Activated CD4-positive, alpha-beta T cell treated with anti-CD3 and anti-CD28 coated beads, Interleukin-2, amount 10 ng/mL, durations not matched to agents 7 days and 5 days (primary cell): ENCODE results near the gene SEMA3B. TPM values are rescaled to one million over a fixed set of nuclear protein-coding genes. Genes with fewer than 3 reads are reported as not detected.
"Not testable (repeated sequence)": the region's sequence is repeated elsewhere in the genome, so short reads cannot be mapped to it uniquely, and the experiment has no call there.

ENCODE experiments used
- CTCF ChIA-PET: fragments of 350-600 bp; sonication (Branson Sonifier 250); formaldehyde crosslinking; loops from one replicate; lab custom pipeline; 2021; ENCODE audit warnings: antibody characterized with exemption; lab: Charles Lee
- POLR2A ChIA-PET: fragments of 350-600 bp; sonication (Branson Sonifier 250); formaldehyde crosslinking; loops from one replicate; lab custom pipeline; 2021; ENCODE audit warnings: antibody characterized with exemption; lab: Charles Lee
- DNase-seq: peaks from one replicate; pipeline ENCODE4 v3.0.0-alpha.2; 2020
- H3K27ac Mint-ChIP-seq: one replicate; pipeline ENCODE4 v1.8.0; 2021; ENCODE audit warnings: mild to moderate bottlenecking, moderate library complexity, mixed read lengths
- H3K27me3 Mint-ChIP-seq: one replicate; pipeline ENCODE4 v1.8.0; 2021; ENCODE audit warnings: mixed read lengths
- H3K36me3 Mint-ChIP-seq: one replicate; pipeline ENCODE4 v1.8.0; 2021; ENCODE audit warnings: low read depth, mixed read lengths
- H3K4me1 Mint-ChIP-seq: one replicate; pipeline ENCODE4 v1.8.0; 2021; ENCODE audit warnings: mixed read lengths
- H3K4me3 Mint-ChIP-seq: one replicate; pipeline ENCODE4 v1.8.0; 2021; ENCODE audit warnings: mild to moderate bottlenecking, moderate library complexity, mixed read lengths
- H3K9me3 Mint-ChIP-seq: one replicate; pipeline ENCODE4 v1.8.0; 2021; ENCODE audit warnings: mixed read lengths
- total RNA-seq, 2 experiments: library from RNA; stranded (reverse); gene quantifications; one replicate each; pipeline ENCODE4 v1.2.3, GENCODE V29; 2021

The SEMA3B gene
- total RNA-seq, 2 experiments from 2014 or later, result 0.37 to 0.60 TPM

GRCh38 chr3:50270422-50271224, 1.7 kb downstream of the SEMA3B start:
- Mint-ChIP-seq H3K4me3 (no peak overlapping the region), H3K9me3 (no peaks in the 10 kb centered on the region), H3K4me1 (peaks cover 29% of the 10 kb centered on the region), H3K36me3 (no peaks in the 10 kb centered on the region), H3K27ac (no peak overlapping the region), H3K27me3 (peaks cover 40% of the 10 kb centered on the region)
- POLR2A ChIA-PET, result no interaction called here
- no peak for DNase-seq
- CTCF ChIA-PET, result interaction anchor here (0.5 to 2.6 kb wide), 9 partner anchors 9 to 76 kb away, joined by 3 to 11 read pairs (median 6); partner anchors contain the start of gene GNAI2

DNA sequence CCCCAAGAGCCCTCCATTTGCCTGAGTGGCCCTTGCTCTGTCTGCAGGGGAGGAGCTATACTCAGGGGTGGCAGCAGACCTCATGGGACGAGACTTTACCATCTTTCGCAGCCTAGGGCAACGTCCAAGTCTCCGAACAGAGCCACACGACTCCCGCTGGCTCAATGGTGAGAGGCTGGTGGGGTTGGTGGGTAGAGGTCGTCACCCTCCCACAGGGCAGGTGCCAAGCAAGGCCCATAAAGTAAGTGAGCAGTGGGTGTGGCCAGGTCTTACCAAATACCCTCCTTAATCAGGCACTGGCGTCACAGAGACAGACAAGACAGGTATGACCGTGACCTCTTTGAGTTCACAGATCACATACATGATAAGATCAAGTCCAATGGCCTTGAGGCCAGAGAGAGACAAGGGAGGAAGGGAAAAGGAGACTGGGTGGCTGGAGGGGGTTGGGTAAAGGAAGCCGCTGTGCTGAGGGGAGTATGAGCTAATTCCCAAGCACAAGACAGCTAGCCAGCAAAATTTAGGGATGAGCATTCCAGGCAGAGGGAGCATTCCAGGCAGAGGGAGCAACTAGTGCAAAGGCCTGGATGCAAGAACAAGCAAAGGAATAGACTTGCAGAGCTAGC, 2.5 kb downstream of the SEMA3B start:
- peaks cover 42% of the 10 kb centered on the region for H3K27me3 Mint-ChIP-seq
- H3K27ac Mint-ChIP-seq, result peak overlapping the region; percentile 65
- H3K9me3 Mint-ChIP-seq, result no peaks in the 10 kb centered on the region
- H3K4me1 Mint-ChIP-seq, result peaks cover 35% of the 10 kb centered on the region
- DNase-seq, result no peak
- ChIA-PET POLR2A (no interaction called here), CTCF (interaction anchor here (1.0 to 2.6 kb wide), 11 partner anchors 8 to 77 kb away, joined by 3 to 11 read pairs (median 5); partner anchors contain the start of gene GNAI2)
- H3K36me3 Mint-ChIP-seq, result no peaks in the 10 kb centered on the region
- H3K4me3 Mint-ChIP-seq, result no peak overlapping the region

- POLR2A ChIA-PET, result interaction anchor here (0.6 kb wide), 1 partner anchor 77 kb away, joined by 6 read pairs; no protein-coding TSS in a partner anchor
- not testable (repeated sequence) for DNase-seq, H3K36me3 Mint-ChIP-seq, H3K27ac Mint-ChIP-seq, H3K9me3 Mint-ChIP-seq, H3K4me3 Mint-ChIP-seq
- Mint-ChIP-seq H3K27me3 (peaks cover 43% of the 10 kb centered on the region), H3K4me1 (peaks cover 35% of the 10 kb centered on the region)
- CTCF ChIA-PET, result interaction anchor here (0.6 to 2.6 kb wide), 11 partner anchors 9 to 1071 kb away, joined by 3 to 11 read pairs (median 4); partner anchors contain the start of gene GNAI2
Observed at GRCh38 chr3:50272538-50272910, 3.6 kb downstream of the SEMA3B start.

DNA sequence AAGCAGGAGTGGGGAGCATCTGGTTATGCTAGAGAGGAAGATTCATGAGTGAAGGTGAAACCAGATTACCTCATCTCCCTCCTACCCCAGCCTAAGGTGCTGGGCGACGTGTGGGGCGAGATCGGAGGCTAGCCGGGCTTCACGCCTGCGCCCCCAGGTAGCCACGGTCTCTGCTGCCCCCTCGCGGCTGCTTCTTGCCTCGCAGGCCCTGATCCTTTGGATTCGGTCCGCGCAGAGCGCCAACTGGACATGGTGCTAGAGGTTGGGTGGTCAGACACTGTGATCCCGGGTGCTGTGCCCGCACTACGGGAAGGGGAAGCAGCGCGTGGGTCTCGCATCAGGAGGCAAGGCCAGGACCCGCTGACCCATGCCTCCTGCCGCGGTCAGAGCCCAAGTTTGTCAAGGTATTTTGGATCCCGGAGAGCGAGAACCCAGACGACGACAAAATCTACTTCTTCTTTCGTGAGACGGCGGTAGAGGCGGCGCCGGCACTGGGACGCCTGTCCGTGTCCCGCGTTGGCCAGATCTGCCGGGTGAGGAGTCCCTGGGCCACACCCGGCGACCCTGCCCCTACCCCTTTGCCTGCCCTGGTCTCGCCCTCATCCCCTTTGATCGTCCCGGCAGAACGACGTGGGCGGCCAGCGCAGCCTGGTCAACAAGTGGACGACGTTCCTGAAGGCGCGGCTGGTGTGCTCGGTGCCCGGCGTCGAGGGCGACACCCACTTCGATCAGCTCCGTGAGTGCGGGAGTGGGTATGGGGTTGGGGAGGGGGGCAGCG, 4.2 kb downstream of the SEMA3B start:
- H3K36me3 Mint-ChIP-seq, result no peaks in the 10 kb centered on the region
- H3K27me3 Mint-ChIP-seq, result peaks cover 44% of the 10 kb centered on the region
- peaks cover 35% of the 10 kb centered on the region for H3K4me1 Mint-ChIP-seq
- H3K9me3 Mint-ChIP-seq, result no peaks in the 10 kb centered on the region
- peak overlapping the region; percentile 54 for H3K4me3 Mint-ChIP-seq
- DNase-seq, result peak; percentile 87
- CTCF ChIA-PET, result interaction anchor here (0.6 to 2.9 kb wide), 8 partner anchors 9 to 1070 kb away, joined by 3 to 23 read pairs (median 4); no protein-coding TSS in a partner anchor
- peak overlapping the region; percentile 26 for H3K27ac Mint-ChIP-seq
- POLR2A ChIA-PET, result interaction anchor here (0.5 to 0.6 kb wide), 2 partner anchors 77 to 161 kb away, joined by 3 to 6 read pairs; no protein-coding TSS in a partner anchor

DNA sequence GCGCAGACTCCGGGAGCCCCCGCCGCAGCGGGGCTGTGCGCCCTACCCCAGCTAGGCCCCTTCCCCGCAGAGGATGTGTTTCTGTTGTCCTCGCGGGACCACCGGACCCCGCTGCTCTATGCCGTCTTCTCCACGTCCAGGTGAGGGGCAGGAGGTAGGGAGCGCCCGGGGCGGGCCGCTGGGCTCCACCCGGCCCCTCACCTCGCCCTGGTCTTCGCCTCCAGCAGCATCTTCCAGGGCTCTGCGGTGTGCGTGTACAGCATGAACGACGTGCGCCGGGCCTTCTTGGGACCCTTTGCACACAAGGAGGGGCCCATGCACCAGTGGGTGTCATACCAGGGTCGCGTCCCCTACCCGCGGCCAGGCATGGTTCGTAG, 4.7 kb downstream of the SEMA3B start:
- peaks cover 45% of the 10 kb centered on the region for H3K27me3 Mint-ChIP-seq
- H3K36me3 Mint-ChIP-seq, result no peaks in the 10 kb centered on the region
- POLR2A ChIA-PET, result interaction anchor here (0.5 kb wide), 1 partner anchor 162 kb away, joined by 3 read pairs; no protein-coding TSS in a partner anchor
- H3K9me3 Mint-ChIP-seq, result no peaks in the 10 kb centered on the region
- DNase-seq, result no peak
- peaks cover 35% of the 10 kb centered on the region for H3K4me1 Mint-ChIP-seq
- no peak overlapping the region for H3K27ac Mint-ChIP-seq
- no peak overlapping the region for H3K4me3 Mint-ChIP-seq
- CTCF ChIA-PET, result interaction anchor here (0.8 to 2.9 kb wide), 2 partner anchors 10 to 80 kb away, joined by 3 to 23 read pairs; no protein-coding TSS in a partner anchor

DNA sequence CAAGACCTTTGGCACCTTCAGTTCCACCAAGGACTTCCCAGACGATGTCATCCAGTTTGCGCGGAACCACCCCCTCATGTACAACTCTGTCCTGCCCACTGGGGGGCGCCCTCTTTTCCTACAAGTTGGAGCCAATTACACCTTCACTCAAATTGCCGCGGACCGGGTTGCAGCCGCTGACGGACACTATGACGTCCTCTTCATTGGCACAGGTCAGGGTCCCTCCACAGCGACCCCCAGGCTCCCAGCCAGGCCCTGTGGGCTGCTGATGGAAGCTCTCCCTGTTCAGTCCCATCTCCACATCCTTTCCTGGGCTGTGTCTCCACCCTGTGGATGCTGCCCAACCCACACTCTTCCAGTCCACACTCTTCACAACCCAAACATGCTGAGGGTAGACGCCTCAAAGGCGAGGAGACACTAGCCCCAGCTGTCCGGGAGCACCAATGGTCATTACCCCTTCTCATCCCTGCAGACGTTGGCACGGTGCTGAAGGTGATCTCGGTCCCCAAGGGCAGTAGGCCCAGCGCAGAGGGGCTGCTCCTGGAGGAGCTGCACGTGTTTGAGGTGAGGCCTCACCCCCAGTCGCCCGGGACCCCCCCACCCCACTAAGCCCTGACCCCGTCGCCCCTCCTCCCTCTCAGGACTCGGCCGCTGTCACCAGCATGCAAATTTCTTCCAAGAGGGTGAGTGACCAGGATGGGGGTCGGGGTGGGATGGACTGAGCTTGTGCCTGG, 5.6 kb downstream of the SEMA3B start:
- Mint-ChIP-seq H3K4me3 (peak overlapping the region; percentile 48), H3K27ac (peak overlapping the region; percentile 69), H3K4me1 (peaks cover 35% of the 10 kb centered on the region), H3K36me3 (no peaks in the 10 kb centered on the region), H3K27me3 (peaks cover 44% of the 10 kb centered on the region), H3K9me3 (no peaks in the 10 kb centered on the region)
- ChIA-PET POLR2A (no interaction called here), CTCF (interaction anchor here (0.6 to 2.9 kb wide), 14 partner anchors 11 to 85 kb away, joined by 3 to 23 read pairs (median 4); partner anchors contain the start of genes GNAI2 and IFRD2)
- DNase-seq, result peak; percentile 82

GRCh38 chr3:50275141-50275995, 6.4 kb downstream of the SEMA3B start:
- POLR2A ChIA-PET, result no interaction called here
- CTCF ChIA-PET, result interaction anchor here (0.6 to 2.9 kb wide), 18 partner anchors 12 to 734 kb away, joined by 3 to 23 read pairs (median 4); partner anchors contain the start of genes GNAI2, HYAL3, IFRD2 and NAA80
- no peaks in the 10 kb centered on the region for H3K9me3 Mint-ChIP-seq
- DNase-seq, result no peak
- H3K27ac Mint-ChIP-seq, result no peak overlapping the region
- H3K4me3 Mint-ChIP-seq, result peak overlapping the region; percentile 32
- peaks cover 35% of the 10 kb centered on the region for H3K4me1 Mint-ChIP-seq
- H3K27me3 Mint-ChIP-seq, result peaks cover 44% of the 10 kb centered on the region
- H3K36me3 Mint-ChIP-seq, result no peaks in the 10 kb centered on the region

DNA sequence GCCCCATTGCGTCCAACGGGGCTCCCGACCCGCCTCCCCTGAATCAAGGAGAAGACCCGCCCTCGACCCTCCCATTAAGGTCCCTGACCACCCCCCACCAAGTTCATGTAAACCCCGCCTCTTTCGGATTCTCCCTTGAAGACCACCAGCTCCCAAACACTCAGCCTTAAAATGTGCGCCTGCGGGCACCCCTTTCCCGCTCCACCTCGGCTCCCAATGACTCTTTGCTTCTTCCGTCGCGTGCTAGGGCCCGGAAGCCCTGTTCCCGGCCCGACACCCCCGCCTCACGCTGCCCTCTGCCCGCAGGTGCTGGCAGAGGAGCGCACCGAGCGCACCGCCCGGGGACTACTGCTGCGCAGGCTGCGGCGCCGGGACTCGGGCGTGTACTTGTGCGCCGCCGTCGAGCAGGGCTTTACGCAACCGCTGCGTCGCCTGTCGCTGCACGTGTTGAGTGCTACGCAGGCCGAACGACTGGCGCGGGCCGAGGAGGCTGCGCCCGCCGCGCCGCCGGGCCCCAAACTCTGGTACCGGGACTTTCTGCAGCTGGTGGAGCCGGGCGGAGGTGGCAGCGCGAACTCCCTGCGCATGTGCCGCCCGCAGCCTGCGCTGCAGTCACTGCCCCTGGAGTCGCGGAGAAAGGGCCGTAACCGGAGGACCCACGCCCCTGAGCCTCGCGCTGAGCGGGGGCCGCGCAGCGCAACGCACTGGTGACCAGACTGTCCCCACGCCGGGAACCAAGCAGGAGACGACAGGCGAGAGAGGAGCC, 7.2 kb downstream of the SEMA3B start:
- no peaks in the 10 kb centered on the region for H3K9me3 Mint-ChIP-seq
- H3K4me3 Mint-ChIP-seq, result no peak overlapping the region
- peaks cover 44% of the 10 kb centered on the region for H3K27me3 Mint-ChIP-seq
- DNase-seq, result peak; percentile 51
- POLR2A ChIA-PET, result no interaction called here
- no peaks in the 10 kb centered on the region for H3K36me3 Mint-ChIP-seq
- CTCF ChIA-PET, result interaction anchor here (0.6 to 2.9 kb wide), 7 partner anchors 19 to 735 kb away, joined by 3 to 23 read pairs (median 5); partner anchors contain the start of genes GNAI2, HYAL3 and NAA80
- H3K4me1 Mint-ChIP-seq, result peaks cover 35% of the 10 kb centered on the region
- peak overlapping the region; percentile 9 for H3K27ac Mint-ChIP-seq

DNA sequence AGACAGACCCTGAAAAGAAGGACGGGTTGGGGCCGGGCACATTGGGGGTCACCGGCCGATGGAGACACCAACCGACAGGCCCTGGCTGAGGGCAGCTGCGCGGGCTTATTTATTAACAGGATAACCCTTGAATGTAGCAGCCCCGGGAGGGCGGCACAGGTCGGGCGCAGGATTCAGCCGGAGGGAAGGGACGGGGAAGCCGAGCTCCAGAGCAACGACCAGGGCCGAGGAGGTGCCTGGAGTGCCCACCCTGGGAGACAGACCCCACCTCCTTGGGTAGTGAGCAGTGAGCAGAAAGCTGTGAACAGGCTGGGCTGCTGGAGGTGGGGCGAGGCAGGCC, 7.8 kb downstream of the SEMA3B start:
- Mint-ChIP-seq H3K36me3 (no peaks in the 10 kb centered on the region), H3K27ac (no peak overlapping the region), H3K4me3 (no peak overlapping the region), H3K9me3 (no peaks in the 10 kb centered on the region), H3K4me1 (peaks cover 29% of the 10 kb centered on the region), H3K27me3 (peaks cover 44% of the 10 kb centered on the region)
- ChIA-PET CTCF (interaction anchor here (0.6 to 1.9 kb wide), 3 partner anchors 20 to 493 kb away, joined by 5 to 6 read pairs (median 6); partner anchors contain the start of genes HYAL3 and NAA80), POLR2A (no interaction called here)
- no peak for DNase-seq

DNA sequence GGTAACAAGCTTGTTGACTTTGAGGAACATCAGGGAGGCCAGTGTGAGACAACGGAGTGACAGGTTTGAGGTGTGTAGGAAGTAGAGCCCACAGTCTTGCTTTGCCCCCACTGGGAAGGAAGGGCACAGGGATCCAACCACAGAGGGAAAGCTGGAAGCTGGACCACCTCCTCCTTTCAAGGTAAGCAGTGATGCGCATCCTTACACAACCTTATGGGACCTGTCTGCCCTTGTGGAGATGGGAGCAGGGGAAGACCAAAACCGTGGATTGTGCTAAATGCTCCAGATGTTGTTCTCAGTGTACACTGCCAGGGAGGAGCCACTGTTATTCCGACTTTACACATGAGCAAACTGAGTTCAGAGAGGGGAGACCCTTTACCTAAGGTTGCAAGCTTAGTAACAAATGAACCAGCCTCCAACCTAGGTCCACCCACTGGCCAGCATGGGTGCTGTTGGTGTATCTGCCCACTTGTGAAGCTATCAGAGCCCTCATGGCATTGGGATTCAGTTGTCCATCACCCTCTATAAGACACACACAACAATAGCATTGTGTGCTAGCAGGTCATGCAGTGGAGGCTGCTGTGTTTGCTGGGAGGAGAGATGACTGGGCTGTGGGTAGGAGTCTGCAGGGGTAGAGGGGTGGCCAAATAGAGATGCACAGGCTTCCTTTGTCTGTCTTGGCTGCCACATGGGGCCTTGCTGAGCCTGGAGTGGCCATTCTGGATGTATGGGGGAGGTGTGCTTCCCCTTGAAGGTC, 9.4 kb downstream of the SEMA3B start:
- ChIA-PET CTCF (interaction anchor here (0.6 to 2.4 kb wide), 5 partner anchors 10 to 272 kb away, joined by 3 to 9 read pairs (median 6); no protein-coding TSS in a partner anchor), POLR2A (no interaction called here)
- Mint-ChIP-seq H3K36me3 (no peaks in the 10 kb centered on the region), H3K27ac (no peak overlapping the region), H3K9me3 (no peaks in the 10 kb centered on the region), H3K4me1 (peaks cover 21% of the 10 kb centered on the region), H3K4me3 (no peak overlapping the region), H3K27me3 (peaks cover 39% of the 10 kb centered on the region)
- DNase-seq, result no peak
